ENCODE data around the gene CCDC60. TPM values are rescaled to one million over a fixed set of nuclear protein-coding genes. Genes with fewer than 3 reads are reported as not detected.

CCDC60 gene
- total and polyA plus RNA-seq, 10 of the 15 experiments (the other 5 are each of a cell fraction or from before 2014, with no cell fraction given) = 0.19 TPM; not detected in 9

DNA sequence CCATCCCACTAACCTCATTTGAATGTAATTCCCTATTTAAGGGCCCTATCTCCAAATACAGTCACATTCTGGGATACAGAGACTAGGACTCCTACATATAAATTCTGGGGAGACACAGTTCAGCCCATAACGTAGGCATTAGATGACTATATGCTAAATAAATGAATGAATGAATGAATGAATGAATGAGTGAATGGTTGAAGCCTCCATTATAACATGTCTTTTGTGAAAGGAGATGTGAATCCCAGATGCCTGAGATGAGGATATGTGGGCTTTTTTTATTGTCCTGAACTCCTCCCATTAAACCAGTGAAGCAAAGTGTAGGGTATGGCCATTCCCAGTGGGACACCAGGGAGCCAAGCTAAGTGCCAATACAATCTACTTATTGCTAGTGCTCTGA is 238.6 kb downstream of the CCDC60 start:
- no peak overlapping the region for H3K4me2 ChIP-seq (ENCODE audit: control insufficient read depth, insufficient read depth)
- ATAC-seq (no peak), FAIRE-seq (no peak), DNase-seq (ENCODE audit: low read depth, low spot score) (no peak)
- ChIA-PET POLR2A (no interaction called here), CTCF (no interaction called here), SMC1A (ENCODE audit: uncharacterized antibody, unreplicated experiment) (no interaction called here), RAD21 (ENCODE audit: unreplicated experiment) (no interaction called here)
- no TSS peak for BruUV-seq (replicated peaks)
- intact Hi-C loops (cut with micrococcal nuclease; ENCODE audit: unreplicated experiment) = no loop called here
- H3K9me3 ChIP-seq (replicated peaks; ENCODE audit: control insufficient read depth, insufficient read depth, low read length) = no peaks in the 10 kb centered on the region
- H3K79me2 ChIP-seq (ENCODE audit: control insufficient read depth, insufficient read depth, low read length) = no peaks in the 10 kb centered on the region
- in situ Hi-C loops (cut with MboI) = no loop called here
- TF ChIP-seq ZNF24 (IDR thresholded peaks at IDR 0.05) (peak; percentile 52; the same call in 1 of the 2 replicates), MXI1 (IDR thresholded peaks at IDR 0.05; ENCODE audit: low read depth, low read length) (no peak)
- no peak overlapping the region for H3K9ac ChIP-seq (ENCODE audit: control insufficient read depth, insufficient read depth, low read length)
- H4K20me1 ChIP-seq (ENCODE audit: control insufficient read depth, insufficient read depth) = no peaks in the 10 kb centered on the region
- 48% methylated on average over 1 of the region's 1 CpG for WGBS (ENCODE audit: insufficient coverage, insufficient replicate concordance, low lambda C conversion rate, missing lambda C conversion rate)
- no peak overlapping the region for H2AFZ ChIP-seq (ENCODE audit: control insufficient read depth, low read depth, low read length)
- H3K27me3 ChIP-seq (replicated peaks in 1 of 2; ENCODE audit: control insufficient read depth in 2 of 2, insufficient read depth in 2 of 2, low read length in 1 of 2) = no peaks in the 10 kb centered on the region
- H3K27ac ChIP-seq (ENCODE audit: control insufficient read depth, insufficient read depth) = no peak overlapping the region
- H3K4me3 ChIP-seq = no peak overlapping the region
- H3K4me1 ChIP-seq (ENCODE audit: control insufficient read depth, insufficient read depth, low read length) = no peaks in the 10 kb centered on the region
- H3K36me3 ChIP-seq (ENCODE audit: control insufficient read depth in 2 of 2, insufficient read depth in 2 of 2, low read length in 1 of 2) = no peaks in the 10 kb centered on the region

DNA sequence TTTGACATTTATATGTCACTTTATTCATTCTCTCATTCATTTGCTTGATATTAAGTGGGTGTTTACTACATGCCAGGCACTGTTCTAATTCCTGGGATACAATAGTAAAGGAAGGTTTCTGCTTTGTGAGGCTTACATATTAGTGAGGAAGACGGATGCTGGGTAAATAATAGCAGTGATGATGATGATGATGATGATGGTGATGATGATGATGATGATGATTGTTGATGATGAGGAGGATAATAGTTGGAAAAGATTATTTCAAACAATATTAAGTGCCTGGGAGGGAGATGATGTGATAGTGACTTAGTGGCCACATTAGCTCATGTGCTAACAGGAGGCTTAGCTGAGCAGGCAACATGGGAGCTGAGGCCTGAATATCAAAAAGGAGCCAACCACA is 239.7 kb downstream of the CCDC60 start:
- H3K27ac ChIP-seq (ENCODE audit: control insufficient read depth, insufficient read depth) = no peak overlapping the region
- no peak overlapping the region for H3K9ac ChIP-seq (ENCODE audit: control insufficient read depth, insufficient read depth, low read length)
- no peaks in the 10 kb centered on the region for H3K79me2 ChIP-seq (ENCODE audit: control insufficient read depth, insufficient read depth, low read length)
- H4K20me1 ChIP-seq (ENCODE audit: control insufficient read depth, insufficient read depth) = no peaks in the 10 kb centered on the region
- H3K4me1 ChIP-seq (ENCODE audit: control insufficient read depth, insufficient read depth, low read length) = no peaks in the 10 kb centered on the region
- H3K27me3 ChIP-seq (replicated peaks in 1 of 2; ENCODE audit: control insufficient read depth in 2 of 2, insufficient read depth in 2 of 2, low read length in 1 of 2) = no peaks in the 10 kb centered on the region
- ATAC-seq = no peak
- no peak overlapping the region for H3K4me2 ChIP-seq (ENCODE audit: control insufficient read depth, insufficient read depth)
- WGBS (ENCODE audit: insufficient coverage, insufficient replicate concordance, low lambda C conversion rate, missing lambda C conversion rate) = 0% methylated on average over 1 of the region's 1 CpG
- ChIA-PET RAD21 (ENCODE audit: unreplicated experiment) (no interaction called here), CTCF (no interaction called here), SMC1A (ENCODE audit: uncharacterized antibody, unreplicated experiment) (no interaction called here), POLR2A (no interaction called here)
- H3K9me3 ChIP-seq (replicated peaks; ENCODE audit: control insufficient read depth, insufficient read depth, low read length) = no peaks in the 10 kb centered on the region
- no peak for DNase-seq (ENCODE audit: low read depth, low spot score)
- no peak overlapping the region for H2AFZ ChIP-seq (ENCODE audit: control insufficient read depth, low read depth, low read length)
- BruUV-seq (replicated peaks) = no TSS peak
- no peaks in the 10 kb centered on the region for H3K36me3 ChIP-seq (ENCODE audit: control insufficient read depth in 2 of 2, insufficient read depth in 2 of 2, low read length in 1 of 2)
- intact Hi-C loops (cut with micrococcal nuclease; ENCODE audit: unreplicated experiment) (no loop called here), in situ Hi-C loops (cut with MboI) (no loop called here)
- no peak for TF ChIP-seq ESRRA (IDR thresholded peaks at IDR 0.05; ENCODE audit: low read length)
- TF ChIP-seq MEF2B (IDR thresholded peaks at IDR 0.05; ENCODE audit: partially characterized antibody, poor library complexity, severe bottlenecking) = no peak
- TF ChIP-seq, protein P1, sequence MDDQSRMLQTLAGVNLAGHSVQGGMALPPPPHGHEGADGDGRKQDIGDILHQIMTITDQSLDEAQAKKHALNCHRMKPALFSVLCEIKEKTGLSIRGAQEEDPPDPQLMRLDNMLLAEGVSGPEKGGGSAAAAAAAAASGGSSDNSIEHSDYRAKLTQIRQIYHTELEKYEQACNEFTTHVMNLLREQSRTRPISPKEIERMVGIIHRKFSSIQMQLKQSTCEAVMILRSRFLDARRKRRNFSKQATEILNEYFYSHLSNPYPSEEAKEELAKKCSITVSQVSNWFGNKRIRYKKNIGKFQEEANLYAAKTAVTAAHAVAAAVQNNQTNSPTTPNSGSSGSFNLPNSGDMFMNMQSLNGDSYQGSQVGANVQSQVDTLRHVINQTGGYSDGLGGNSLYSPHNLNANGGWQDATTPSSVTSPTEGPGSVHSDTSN (IDR thresholded peaks at IDR 0.05; ENCODE audit: insufficient replicate concordance, low read depth, low read length) = no peak
- TF ChIP-seq, protein P2, sequence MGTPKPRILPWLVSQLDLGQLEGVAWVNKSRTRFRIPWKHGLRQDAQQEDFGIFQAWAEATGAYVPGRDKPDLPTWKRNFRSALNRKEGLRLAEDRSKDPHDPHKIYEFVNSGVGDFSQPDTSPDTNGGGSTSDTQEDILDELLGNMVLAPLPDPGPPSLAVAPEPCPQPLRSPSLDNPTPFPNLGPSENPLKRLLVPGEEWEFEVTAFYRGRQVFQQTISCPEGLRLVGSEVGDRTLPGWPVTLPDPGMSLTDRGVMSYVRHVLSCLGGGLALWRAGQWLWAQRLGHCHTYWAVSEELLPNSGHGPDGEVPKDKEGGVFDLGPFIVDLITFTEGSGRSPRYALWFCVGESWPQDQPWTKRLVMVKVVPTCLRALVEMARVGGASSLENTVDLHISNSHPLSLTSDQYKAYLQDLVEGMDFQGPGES (IDR thresholded peaks at IDR 0.05) = no peak
- TF ChIP-seq LARP7 (IDR thresholded peaks at IDR 0.05) = no peak
- no peak for TF ChIP-seq KAT2A (conservative IDR thresholded peaks at IDR 0.05; ENCODE audit: control insufficient read depth, low read depth, low read length)
- no peak for TF ChIP-seq SPI1 (IDR thresholded peaks at IDR 0.05; ENCODE audit: borderline replicate concordance, insufficient read depth, low read depth, low read length)
- no peak for TF ChIP-seq IRF4 (IDR thresholded peaks at IDR 0.05; ENCODE audit: low read depth, low read length)
- TF ChIP-seq, protein P3, sequence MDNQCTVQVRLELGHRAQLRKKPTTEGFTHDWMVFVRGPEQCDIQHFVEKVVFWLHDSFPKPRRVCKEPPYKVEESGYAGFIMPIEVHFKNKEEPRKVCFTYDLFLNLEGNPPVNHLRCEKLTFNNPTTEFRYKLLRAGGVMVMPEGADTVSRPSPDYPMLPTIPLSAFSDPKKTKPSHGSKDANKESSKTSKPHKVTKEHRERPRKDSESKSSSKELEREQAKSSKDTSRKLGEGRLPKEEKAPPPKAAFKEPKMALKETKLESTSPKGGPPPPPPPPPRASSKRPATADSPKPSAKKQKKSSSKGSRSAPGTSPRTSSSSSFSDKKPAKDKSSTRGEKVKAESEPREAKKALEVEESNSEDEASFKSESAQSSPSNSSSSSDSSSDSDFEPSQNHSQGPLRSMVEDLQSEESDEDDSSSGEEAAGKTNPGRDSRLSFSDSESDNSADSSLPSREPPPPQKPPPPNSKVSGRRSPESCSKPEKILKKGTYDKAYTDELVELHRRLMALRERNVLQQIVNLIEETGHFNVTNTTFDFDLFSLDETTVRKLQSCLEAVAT (IDR thresholded peaks at IDR 0.05) = no peak
- H3K4me3 ChIP-seq = no peak overlapping the region
- FAIRE-seq = no peak

Data from GM12878 (cell line).